ENCODE results near the gene SLC35C1.
A peak's percentile ranks its signal among the peaks of the same experiment; 100 is the strongest.
"Not testable (repeated sequence)": the region's sequence is repeated elsewhere in the genome, so short reads cannot be mapped to it uniquely, and the experiment has no call there.

The SLC35C1 gene

GRCh38 chr11:45839204-45839603 is 34.3 kb downstream of the SLC35C1 start:
- Histone ChIP-seq H3K27ac (no peak overlapping the region), H3K4me3 (no peak overlapping the region)

DNA sequence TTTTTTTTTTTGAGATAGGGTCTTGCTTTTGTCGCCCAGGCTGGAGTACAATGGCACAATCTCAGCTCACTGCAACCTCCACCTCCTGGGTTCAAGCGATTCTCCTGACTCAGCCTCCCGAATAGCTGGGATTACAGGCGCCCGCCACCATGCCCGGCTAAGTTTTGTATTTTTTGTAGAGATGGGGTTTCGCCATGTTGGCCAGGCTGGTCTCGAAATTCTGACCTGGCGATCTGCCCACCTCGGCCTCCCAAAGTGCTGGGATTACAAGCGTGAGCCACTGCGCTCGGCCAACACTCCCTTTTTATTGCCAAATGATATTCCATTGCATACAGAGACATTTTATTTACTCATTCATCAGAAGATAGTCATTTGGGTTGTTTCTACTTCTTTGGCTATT is 35.3 kb downstream of the SLC35C1 start:
- not testable (repeated sequence) for H3K4me3 ChIP-seq

DNA sequence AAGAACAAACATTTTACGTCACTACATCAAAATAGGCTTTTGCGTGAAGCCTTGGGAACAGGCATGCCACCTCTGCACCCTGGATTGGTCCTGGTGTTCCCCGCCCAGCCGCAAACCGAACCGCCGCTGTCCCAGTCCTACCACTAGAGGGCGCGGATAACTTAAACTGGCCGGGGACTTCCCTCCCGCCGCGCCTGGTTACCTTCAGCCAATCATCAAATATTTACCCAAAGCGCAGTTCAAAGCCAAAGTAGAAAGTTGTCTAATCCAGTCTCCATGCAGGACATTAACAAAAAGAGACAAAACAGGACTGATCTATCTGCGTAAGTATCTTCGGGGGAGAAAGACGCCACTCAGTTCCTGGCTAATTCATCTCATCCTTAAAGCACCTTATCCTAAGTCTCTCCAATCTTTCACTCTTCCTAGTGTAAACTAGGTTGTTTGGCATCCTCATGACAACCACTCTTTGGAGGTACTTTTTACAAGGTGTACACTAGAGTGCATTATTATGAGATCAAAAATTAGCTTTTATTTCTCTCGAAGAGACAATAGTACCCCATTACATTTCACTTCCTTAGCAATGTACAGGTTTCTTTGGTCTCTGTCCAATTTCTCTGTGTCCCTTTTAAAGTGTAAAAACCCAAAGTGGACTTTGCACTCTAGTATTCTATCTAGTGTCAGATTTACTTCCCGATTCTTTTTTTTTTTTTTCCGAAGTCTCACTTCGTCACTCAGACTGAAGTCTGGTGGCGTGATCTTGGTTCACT is 38.4 kb downstream of the SLC35C1 start:
- H3K4me3 ChIP-seq: no peak overlapping the region

More for the DNA sequence above, 35.3 kb downstream of the SLC35C1 start:
- not testable (repeated sequence) for H3K27ac ChIP-seq

GRCh38 chr11:45844822-45845578 is 40.1 kb downstream of the SLC35C1 start:
- H3K4me3 ChIP-seq: no peak overlapping the region
- H3K27ac ChIP-seq: peak overlapping the region in 2 of 21 experiments; percentile 13 to 99

More for the DNA sequence above, 38.4 kb downstream of the SLC35C1 start:
- H3K27ac ChIP-seq: peak overlapping the region in 2 of 21 experiments; percentile 67 to 74

- peak overlapping the region in 1 of 7 experiments; percentile 98 for H3K4me3 ChIP-seq
- peak overlapping the region in 16 of 21 experiments; percentile 25 to 99 (median 95) for H3K27ac ChIP-seq
Measured at GRCh38 chr11:45846174-45846675, 41.3 kb downstream of the SLC35C1 start.

DNA sequence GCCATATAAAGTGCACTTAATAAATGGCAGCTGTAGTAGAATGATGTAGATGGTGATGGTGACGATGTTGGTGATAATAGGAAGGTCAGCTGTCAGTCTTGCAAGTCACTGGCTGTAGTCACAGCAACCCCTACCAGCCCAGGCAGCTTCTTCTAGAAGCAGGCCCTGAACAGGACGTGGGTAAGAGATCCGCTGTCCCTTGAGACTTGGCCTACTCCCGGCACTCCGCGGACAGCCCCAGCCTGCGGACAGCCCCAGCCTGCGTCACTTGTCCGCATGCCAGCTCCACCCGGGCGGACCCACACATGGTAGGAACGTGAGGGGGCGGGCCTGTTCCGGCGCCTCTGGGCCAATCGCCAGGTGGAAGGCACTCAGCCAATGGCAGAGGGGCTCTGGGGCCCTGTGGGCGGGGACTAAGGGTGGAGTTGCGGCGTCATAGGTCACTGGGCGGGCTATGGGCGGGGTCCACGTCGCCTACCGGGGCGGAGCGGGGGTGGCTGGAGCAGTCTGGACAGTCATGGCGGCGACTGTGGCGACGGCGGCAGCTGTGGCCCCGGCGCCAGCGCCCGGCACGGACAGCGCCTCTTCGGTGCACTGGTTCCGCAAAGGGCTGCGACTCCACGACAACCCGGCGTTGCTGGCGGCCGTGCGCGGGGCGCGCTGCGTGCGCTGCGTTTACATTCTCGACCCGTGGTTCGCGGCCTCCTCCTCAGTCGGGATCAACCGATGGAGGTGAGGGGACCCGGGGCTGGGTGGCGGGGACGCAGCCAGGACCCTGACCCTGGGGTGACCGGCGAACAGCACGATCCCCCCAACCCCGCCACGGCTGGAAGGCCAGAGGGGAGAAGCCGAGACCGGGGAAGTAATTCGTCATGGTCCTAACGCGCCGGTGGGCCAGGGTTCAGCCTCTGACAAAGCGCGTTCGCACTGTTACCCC is 42.3 kb downstream of the SLC35C1 start, which contains the start of gene CRY2:
Gene CRY2 (plus strand): TSS at position 502 of the 937 bp plus-strand sequence. CDS start 16 bp downstream, at position 518.
- Histone ChIP-seq H3K4me3 (peak within 1 kb of the TSS; percentile 78 to 99 (median 91)), H3K27ac (peak within 1 kb of the TSS in 20 of 21 experiments; percentile 81 to 99 (median 96))

- peak overlapping the region in 20 of 21 experiments; percentile 81 to 99 (median 96) for H3K27ac ChIP-seq
- H3K4me3 ChIP-seq: peak overlapping the region; percentile 78 to 99 (median 91)
Measured at GRCh38 chr11:45847911-45848316, 43.0 kb downstream of the SLC35C1 start.

GRCh38 chr11:45848654-45849081 is 43.7 kb downstream of the SLC35C1 start:
- peak overlapping the region in 6 of 7 experiments; percentile 78 to 99 (median 92) for H3K4me3 ChIP-seq
- peak overlapping the region in 12 of 21 experiments; percentile 81 to 99 (median 97) for H3K27ac ChIP-seq

DNA sequence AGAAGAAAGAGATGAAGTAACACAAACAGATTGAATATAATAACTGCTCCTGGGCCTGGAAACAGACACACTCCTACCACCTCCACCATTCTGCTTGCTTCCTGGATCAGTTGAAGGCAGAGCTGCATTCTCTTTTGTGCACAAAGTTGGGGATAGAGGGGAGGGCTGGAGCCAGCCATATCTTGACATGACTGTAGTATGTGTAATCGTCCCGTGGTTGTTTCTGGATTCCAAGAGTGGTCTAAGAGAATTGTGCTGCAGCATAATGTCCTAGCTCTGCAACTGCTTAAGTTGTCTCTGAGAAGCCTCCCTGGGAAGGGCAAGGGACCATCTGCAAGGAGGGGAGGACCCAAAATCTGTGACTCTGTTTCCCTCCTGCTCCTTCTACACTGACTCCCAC is 45.5 kb downstream of the SLC35C1 start:
- peak overlapping the region in 4 of 21 experiments; percentile 14 to 74 (median 42) for H3K27ac ChIP-seq

DNA sequence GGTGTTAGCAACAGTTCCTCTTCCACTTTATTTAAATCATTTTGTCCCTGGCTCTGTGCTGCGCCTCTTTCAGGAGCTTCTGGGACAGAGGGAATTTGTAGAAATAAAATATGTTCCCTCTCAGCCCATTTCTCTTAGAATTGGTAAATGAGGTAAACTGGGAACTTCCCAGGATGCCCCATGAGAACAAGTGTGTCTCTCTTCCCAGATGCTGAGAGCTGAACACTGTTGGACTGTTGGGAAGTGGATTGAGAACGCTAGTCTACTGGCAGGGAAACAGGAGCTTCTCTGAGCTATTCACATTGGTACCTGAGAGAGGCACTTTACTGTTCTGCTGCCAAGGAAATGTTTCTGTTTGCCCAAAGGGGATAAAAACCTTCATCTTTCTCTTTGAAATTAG is 46.3 kb downstream of the SLC35C1 start:
- Histone ChIP-seq H3K27ac (peak overlapping the region in 8 of 21 experiments; percentile 5 to 75 (median 42)), H3K4me3 (no peak overlapping the region)

More for the DNA sequence above, 45.5 kb downstream of the SLC35C1 start:
- H3K4me3 ChIP-seq: no peak overlapping the region

GRCh38 chr11:45852018-45852711 is 47.2 kb downstream of the SLC35C1 start:
- Histone ChIP-seq H3K27ac (peak overlapping the region in 12 of 21 experiments; percentile 1 to 75 (median 48)), H3K4me3 (no peak overlapping the region)

GRCh38 chr11:45852712-45853101 is 47.8 kb downstream of the SLC35C1 start:
- Histone ChIP-seq H3K27ac (peak overlapping the region in 9 of 21 experiments; percentile 3 to 75 (median 44)), H3K4me3 (no peak overlapping the region)

- Histone ChIP-seq H3K4me3 (no peak overlapping the region), H3K27ac (peak overlapping the region in 5 of 21 experiments; percentile 22 to 92 (median 79))
Measured at GRCh38 chr11:45853332-45854219, 48.6 kb downstream of the SLC35C1 start.

DNA sequence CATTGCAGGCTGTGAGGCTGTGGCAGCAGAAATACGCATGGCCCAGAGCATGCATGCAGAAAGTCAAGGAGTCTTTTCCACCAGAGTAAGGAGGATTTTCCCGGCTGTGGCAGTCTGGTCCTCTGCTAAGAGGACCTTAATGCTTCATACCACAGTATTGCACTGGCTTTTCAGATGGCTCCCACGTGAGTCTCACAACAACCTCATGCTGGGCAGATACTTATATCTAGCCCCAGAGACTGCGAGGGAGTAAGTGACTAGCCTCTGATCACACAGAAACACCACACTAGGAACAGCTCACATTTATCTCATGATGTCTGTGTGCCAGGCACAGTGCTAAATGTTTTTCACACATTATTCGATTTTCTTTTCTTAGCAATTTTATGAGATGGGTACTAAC is 50.4 kb downstream of the SLC35C1 start:
- Histone ChIP-seq H3K27ac (peak overlapping the region in 16 of 21 experiments; percentile 7 to 92 (median 78)), H3K4me3 (no peak overlapping the region)

DNA sequence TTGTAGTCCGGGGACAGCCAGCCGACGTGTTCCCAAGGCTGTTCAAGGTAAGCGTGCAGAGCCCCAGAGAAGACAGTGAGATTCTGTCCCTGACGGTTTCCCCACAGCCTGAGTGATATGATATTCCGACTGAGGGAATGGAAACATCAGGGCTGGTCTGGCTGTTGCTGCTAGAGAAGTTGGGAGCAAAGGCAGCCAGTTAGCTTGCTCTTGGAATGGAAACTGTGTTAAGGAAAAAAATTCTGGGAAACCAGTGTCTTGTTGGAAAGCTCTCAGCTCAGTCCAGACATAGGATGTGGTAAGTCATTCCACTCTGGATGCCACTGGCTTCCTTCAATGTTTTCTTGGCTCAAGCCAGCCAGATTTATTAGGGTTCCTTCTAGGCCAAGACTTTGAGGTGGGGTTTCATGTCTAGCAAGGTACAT is 51.1 kb downstream of the SLC35C1 start:
- no peak overlapping the region for H3K4me3 ChIP-seq
- H3K27ac ChIP-seq: peak overlapping the region in 19 of 21 experiments; percentile 7 to 92 (median 70)

- Histone ChIP-seq H3K27ac (peak overlapping the region in 20 of 21 experiments; percentile 18 to 92 (median 74)), H3K4me3 (no peak overlapping the region)
Measured at GRCh38 chr11:45857961-45858474, 53.1 kb downstream of the SLC35C1 start.
